SK-N-SH (cell line): ENCODE results near the gene CUEDC2. TPM values are rescaled to one million over a fixed set of nuclear protein-coding genes. Genes with fewer than 3 reads are reported as not detected.

Experiments used
- CTCF ChIA-PET: fragments of 300-600, 350-600 bp; formaldehyde crosslinking; extraction: SDS; loops from one replicate; lab custom pipeline; 2021; lab: Yijun Ruan, JAX
- POLR2A ChIA-PET: fragments of 350-600 bp; sonication (Branson Sonifier 250); formaldehyde crosslinking; extraction: SDS; loops from one replicate; lab custom pipeline; 2020; ENCODE audit warnings: antibody characterized with exemption, inconsistent platforms; lab: Yijun Ruan, JAX
- DNase-seq: peaks from one replicate; pipeline ENCODE4 v3.0.0; 2012
- H2AFZ ChIP-seq: fragments of 200-600 bp; sonication (generic); 2 replicates; pipeline ENCODE4 v1.8.1; 2016; ENCODE audit warnings: antibody characterized with exemption, mild to moderate bottlenecking, low read depth
- H3F3A ChIP-seq: fragments of 200-600 bp; sonication (generic); replicated peaks from 2 replicates; pipeline ENCODE3; 2016; ENCODE audit warnings: antibody characterized with exemption, mild to moderate bottlenecking; ENCODE audit not compliant: insufficient read depth
- H3K27ac ChIP-seq, 2 experiments: fragments of 200-500 bp in 1 of 2; fragments of 200-600 bp in 1 of 2; sonication (Bioruptor generic) in 1 of 2; sonication (generic), shearing (Covaris generic) in 1 of 2; 2 replicates each; pipeline versions ENCODE4 v1.5.1 to v1.6.1; 2014 to 2016; ENCODE audit warnings: low read depth in 2 of 2, inconsistent platforms in 1 of 2, low read length in 1 of 2, mild to moderate bottlenecking in 1 of 2, mixed read lengths in 1 of 2
- H3K27me3 ChIP-seq: fragments of 200-600 bp; sonication (generic), shearing (Covaris generic); 2 replicates; pipeline ENCODE4 v1.6.1; 2016; ENCODE audit warnings: mixed run types; ENCODE audit not compliant: insufficient read depth
- H3K36me3 ChIP-seq, 2 experiments: fragments of 200-500 bp in 1 of 2; fragments of 200-600 bp in 1 of 2; sonication (Bioruptor generic) in 1 of 2; sonication (generic) in 1 of 2; replicated peaks in 1 of 2; 2 replicates each; pipeline versions ENCODE3 to v1.5.1; 2014 to 2016; ENCODE audit warnings: low read length in 1 of 2, mild to moderate bottlenecking in 1 of 2; ENCODE audit not compliant: insufficient read depth in 2 of 2, control insufficient read depth in 1 of 2
- H3K4me1 ChIP-seq, 2 experiments: fragments of 200-500 bp in 1 of 2; fragments of 200-600 bp in 1 of 2; sonication (Bioruptor generic) in 1 of 2; sonication (generic), shearing (Covaris generic) in 1 of 2; 2 replicates each; pipeline versions ENCODE4 v1.5.1 to v1.6.1; 2014 to 2016; ENCODE audit warnings: low read depth in 1 of 2, low read length in 1 of 2, mixed run types in 1 of 2; ENCODE audit not compliant: insufficient read depth in 2 of 2, control insufficient read depth in 1 of 2
- H3K4me2 ChIP-seq: fragments of 200-600 bp; sonication (generic), shearing (Covaris generic); 2 replicates; pipeline ENCODE4 v1.6.1; 2017; ENCODE audit warnings: mixed run types
- H3K4me3 ChIP-seq, 2 experiments: fragments of 200-500 bp in 1 of 2; fragments of 200-600 bp in 1 of 2; sonication (Bioruptor generic) in 1 of 2; sonication (generic), shearing (Covaris generic) in 1 of 2; 2 replicates each; pipeline versions ENCODE4 v1.5.1 to v1.8.1; 2014 to 2016; ENCODE audit warnings: low read depth in 2 of 2, inconsistent platforms in 1 of 2, low read length in 1 of 2, mild to moderate bottlenecking in 1 of 2, mixed read lengths in 1 of 2, moderate library complexity in 1 of 2
- H3K79me2 ChIP-seq: fragments of 200-600 bp; sonication (generic); 2 replicates; pipeline ENCODE4 v1.8.1; 2017; ENCODE audit warnings: mild to moderate bottlenecking; ENCODE audit not compliant: insufficient read depth
- H3K9ac ChIP-seq: fragments of 200-600 bp; sonication (generic); 2 replicates; pipeline ENCODE4 v1.6.1; 2017; ENCODE audit warnings: mixed run types
- H3K9me2 ChIP-seq: fragments of 200-600 bp; sonication (generic); 2 replicates; pipeline ENCODE4 v1.6.1; 2017; ENCODE audit warnings: mixed run types
- H3K9me3 ChIP-seq: fragments of 200-600 bp; sonication (generic); 2 replicates; pipeline ENCODE4 v1.6.1; 2017; ENCODE audit warnings: mixed run types, mild to moderate bottlenecking, moderate library complexity
- H4K20me1 ChIP-seq: fragments of 200-600 bp; sonication (generic); 2 replicates; pipeline ENCODE4 v1.6.1; 2017; ENCODE audit warnings: mild to moderate bottlenecking, mixed run types; ENCODE audit not compliant: insufficient read depth
- EP300 ChIP-seq, 2 experiments: IDR thresholded peaks; 2 replicates each; pipeline versions ENCODE4 v1.4.0 to v1.6.1; 2012; ENCODE audit warnings: borderline replicate concordance in 1 of 2, low read depth in 1 of 2, low read length in 1 of 2
- FOSL2 ChIP-seq: IDR thresholded peaks from 2 replicates; pipeline ENCODE4 v1.4.0; 2012; ENCODE audit warnings: low read depth, mild to moderate bottlenecking, moderate library complexity, borderline replicate concordance
- GATA2 ChIP-seq: sonication (generic); formaldehyde crosslinking; IDR thresholded peaks from 2 replicates; pipeline ENCODE4 v1.5.0; 2020; ENCODE audit warnings: mild to moderate bottlenecking, missing genetic modification reagents
- IRF3 ChIP-seq: fragments of 150-350 bp; IDR thresholded peaks from 2 replicates; pipeline ENCODE4 v1.6.1; 2016; ENCODE audit warnings: mild to moderate bottlenecking, low read depth, low read length
- JUND ChIP-seq: IDR thresholded peaks from 2 replicates; pipeline ENCODE4 v1.4.0; 2012
- MAX ChIP-seq: IDR thresholded peaks from 2 replicates; pipeline ENCODE4 v1.4.0; 2012; ENCODE audit warnings: low read depth
- MEF2A ChIP-seq: IDR thresholded peaks from 2 replicates; pipeline ENCODE4 v1.4.0; 2012; ENCODE audit warnings: low read depth, borderline replicate concordance
- NFIC ChIP-seq: IDR thresholded peaks from 2 replicates; pipeline ENCODE4 v1.4.0; 2012; ENCODE audit warnings: borderline replicate concordance
- NRF1 ChIP-seq: IDR thresholded peaks from 2 replicates; pipeline ENCODE4 v1.6.1; 2012; ENCODE audit warnings: low read depth, mild to moderate bottlenecking, low read length
- REST ChIP-seq: IDR thresholded peaks from 2 replicates; pipeline ENCODE4 v1.6.1; 2012; ENCODE audit warnings: mild to moderate bottlenecking, low read depth, low read length, moderate library complexity
- RFX5 ChIP-seq: IDR thresholded peaks from 2 replicates; pipeline ENCODE4 v1.6.1; 2012; ENCODE audit warnings: mild to moderate bottlenecking, improper control_type of control experiment, low read length
- SIN3A ChIP-seq: IDR thresholded peaks from 2 replicates; pipeline ENCODE4 v1.6.1; 2012; ENCODE audit warnings: low read depth, mild to moderate bottlenecking, low read length, moderate library complexity, borderline replicate concordance
- TEAD4 ChIP-seq: IDR thresholded peaks from 2 replicates; pipeline ENCODE4 v1.4.0; 2012; ENCODE audit warnings: mild to moderate bottlenecking, borderline replicate concordance; ENCODE audit not compliant: insufficient read depth
- YY1 ChIP-seq: IDR thresholded peaks from 2 replicates; pipeline ENCODE4 v1.4.0; 2012; ENCODE audit warnings: low read depth, mild to moderate bottlenecking
- ZBTB33 ChIP-seq: IDR thresholded peaks from 2 replicates; pipeline ENCODE4 v1.4.0; 2012; ENCODE audit warnings: low read depth, borderline replicate concordance
- WGBS: methylation state at CpG from one replicate; pipeline ENCODE4 v1.1.6; 2017; ENCODE audit warnings: low lambda C conversion rate; 5-methylcytosine and 5-hydroxymethylcytosine counted together
- polyA plus RNA-seq, 3 experiments: library from polyadenylated mRNA; depleted of rRNA; stranded (reverse); fragments of >200 nt; gene quantifications; 2 replicates each; pipeline ENCODE4 v1.2.3, GENCODE V29; 2012

CUEDC2 gene
- polyA plus RNA-seq, 1 of the 3 experiments (the other 2 are of a cell fraction): 162 TPM

GRCh38 chr10:102453502-102453901 lies 21.1 kb upstream of the CUEDC2 start:
- H3K4me2 ChIP-seq: no peak overlapping the region
- no peak overlapping the region for H3K4me3 ChIP-seq
- H3K9ac ChIP-seq: no peak overlapping the region
- peaks cover 0 to 10% of the 10 kb centered on the region in 2 experiments; a peak in 2 of 4 replicates for H3K4me1 ChIP-seq
- 76% methylated on average over 5 of the region's 5 CpGs for WGBS
- TF ChIP-seq EP300 (IDR thresholded peaks at IDR 0.05; ENCODE audit: borderline replicate concordance in 1 of 2, low read depth in 1 of 2, low read length in 1 of 2) (no peak), GATA2 (CRISPR knock-in tag) (no peak), IRF3 (no peak), JUND (no peak), MAX (no peak), RFX5 (no peak), MEF2A (no peak), SIN3A (no peak), NFIC (no peak), ZBTB33 (no peak), REST (no peak), NRF1 (no peak), TEAD4 (no peak), YY1 (no peak), FOSL2 (no peak)
- TF ChIP-seq, all 33 proteins: peak for 0
- no peak overlapping the region for H3K27ac ChIP-seq
- H3K79me2 ChIP-seq: no peaks in the 10 kb centered on the region
- no peaks in the 10 kb centered on the region for H3K9me2 ChIP-seq
- H3F3A ChIP-seq: peaks cover 15% of the 10 kb centered on the region
- ChIA-PET CTCF (interaction anchor here (3.9 to 5.3 kb wide), 2 partner anchors 32 to 130 kb away, joined by 14 to 25 read pairs; partner anchors contain the start of gene FBXL15), POLR2A (interaction anchor here (4.1 kb wide), 1 partner anchor 7 kb away, joined by 27 read pairs; no protein-coding TSS in a partner anchor)
- no peaks in the 10 kb centered on the region for H4K20me1 ChIP-seq
- H3K36me3 ChIP-seq: no peaks in the 10 kb centered on the region
- no peaks in the 10 kb centered on the region for H3K27me3 ChIP-seq
- H3K9me3 ChIP-seq: no peaks in the 10 kb centered on the region
- no peak for DNase-seq
- H2AFZ ChIP-seq: no peak overlapping the region
